ENCODE results near the gene PRDX1.

DNA sequence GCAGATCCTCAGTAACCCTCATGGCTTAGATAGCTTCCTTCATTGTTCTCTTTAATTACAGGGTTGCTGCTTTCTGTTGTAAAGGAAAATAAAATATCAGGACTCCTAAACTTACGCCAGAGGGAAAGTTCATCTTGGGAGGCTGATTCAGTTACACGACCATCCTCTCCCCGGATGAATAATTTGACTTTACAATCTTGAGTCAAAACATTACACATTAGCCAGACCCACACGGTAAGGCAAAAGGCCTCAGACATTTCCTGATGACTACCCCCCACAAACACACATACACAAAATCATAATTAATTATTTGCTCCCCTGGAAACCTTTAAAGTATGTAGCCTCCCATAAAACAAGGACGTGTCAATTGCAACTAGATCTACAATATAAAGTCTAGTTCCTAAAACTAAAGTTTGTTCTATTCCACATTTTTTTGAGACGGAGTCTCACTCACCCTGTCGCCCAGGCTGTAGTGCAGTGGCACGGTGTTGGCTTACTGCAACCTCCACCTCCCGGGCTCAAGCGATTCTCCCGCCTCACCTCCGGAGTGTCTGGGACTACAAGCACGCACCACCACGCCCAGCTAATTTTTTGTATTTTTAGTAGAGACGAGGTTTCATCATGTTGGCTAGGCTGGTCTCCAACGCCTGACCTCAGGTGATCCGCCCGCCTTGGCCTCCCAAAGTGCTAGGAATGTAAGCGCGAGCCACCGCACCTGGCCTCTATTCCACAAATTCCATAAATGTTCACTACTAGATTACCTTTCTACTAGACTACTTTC lies 830 bp upstream of the PRDX1 start:
- TF ChIP-seq, protein P1, sequence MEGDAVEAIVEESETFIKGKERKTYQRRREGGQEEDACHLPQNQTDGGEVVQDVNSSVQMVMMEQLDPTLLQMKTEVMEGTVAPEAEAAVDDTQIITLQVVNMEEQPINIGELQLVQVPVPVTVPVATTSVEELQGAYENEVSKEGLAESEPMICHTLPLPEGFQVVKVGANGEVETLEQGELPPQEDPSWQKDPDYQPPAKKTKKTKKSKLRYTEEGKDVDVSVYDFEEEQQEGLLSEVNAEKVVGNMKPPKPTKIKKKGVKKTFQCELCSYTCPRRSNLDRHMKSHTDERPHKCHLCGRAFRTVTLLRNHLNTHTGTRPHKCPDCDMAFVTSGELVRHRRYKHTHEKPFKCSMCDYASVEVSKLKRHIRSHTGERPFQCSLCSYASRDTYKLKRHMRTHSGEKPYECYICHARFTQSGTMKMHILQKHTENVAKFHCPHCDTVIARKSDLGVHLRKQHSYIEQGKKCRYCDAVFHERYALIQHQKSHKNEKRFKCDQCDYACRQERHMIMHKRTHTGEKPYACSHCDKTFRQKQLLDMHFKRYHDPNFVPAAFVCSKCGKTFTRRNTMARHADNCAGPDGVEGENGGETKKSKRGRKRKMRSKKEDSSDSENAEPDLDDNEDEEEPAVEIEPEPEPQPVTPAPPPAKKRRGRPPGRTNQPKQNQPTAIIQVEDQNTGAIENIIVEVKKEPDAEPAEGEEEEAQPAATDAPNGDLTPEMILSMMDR (IDR thresholded peaks at IDR 0.05), result no peak
- TF ChIP-seq POLR2A (IDR thresholded peaks at IDR 0.05), result no peak
